Measurements from ENCODE around the gene CLEC20A. TPM values are rescaled to one million over a fixed set of nuclear protein-coding genes. Genes with fewer than 3 reads are reported as not detected.

Gene CLEC20A
- total and polyA plus RNA-seq, 2 experiments from 2014 or later: not detected

DNA sequence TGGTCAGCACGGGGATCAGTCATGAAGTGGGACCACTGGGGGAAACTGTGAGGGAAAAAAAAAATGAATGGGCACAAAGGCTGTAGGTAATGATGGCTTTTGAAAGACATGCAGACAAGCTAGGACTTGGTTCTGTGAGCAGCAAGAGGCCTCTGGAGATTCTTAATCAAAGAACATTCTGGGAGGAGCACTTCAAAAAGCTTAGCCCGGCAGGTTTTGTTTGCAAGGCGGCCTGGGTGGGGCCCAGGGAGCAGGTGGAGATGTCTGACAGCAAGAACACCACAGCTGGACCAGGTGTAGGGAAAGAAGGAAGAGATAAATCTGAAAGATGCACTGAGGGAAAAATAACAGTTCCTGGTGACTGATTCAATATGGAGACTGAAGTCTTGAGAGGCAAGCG lies 22.1 kb upstream of the CLEC20A start:
- Histone ChIP-seq H3K4me3 (no peak overlapping the region), H3K36me3 (ENCODE audit: insufficient read depth) (no peaks in the 10 kb centered on the region), H3K4me1 (ENCODE audit: insufficient read depth) (no peaks in the 10 kb centered on the region), H3K27ac (ENCODE audit: low read depth) (no peak overlapping the region), H3K9me2 (ENCODE audit: insufficient read depth) (peaks cover 2% of the 10 kb centered on the region; the same call in 1 of the 2 replicates), H3F3A (replicated peaks; ENCODE audit: low read depth) (no peaks in the 10 kb centered on the region), H3K79me2 (replicated peaks; ENCODE audit: insufficient read depth) (no peaks in the 10 kb centered on the region), H3K27me3 (ENCODE audit: insufficient read depth) (no peaks in the 10 kb centered on the region), H2AFZ (peak overlapping the region; percentile 52), H3K4me2 (no peak overlapping the region), H4K20me1 (replicated peaks; ENCODE audit: insufficient read depth) (no peaks in the 10 kb centered on the region)
- no peaks in the 10 kb centered on the region for H3K36me3 Mint-ChIP-seq (ENCODE audit: low read depth)
- ATAC-seq (no peak), DNase-seq (ENCODE audit: low spot score) (no peak)
- peaks cover 5% of the 10 kb centered on the region for H3K27me3 Mint-ChIP-seq (ENCODE audit: insufficient read depth, low read depth, poor library complexity)
- H3K4me1 Mint-ChIP-seq: no peaks in the 10 kb centered on the region
- no peaks in the 10 kb centered on the region for H3K9me3 Mint-ChIP-seq
- H3K27ac Mint-ChIP-seq: no peak overlapping the region
- no peak overlapping the region for H3K4me3 Mint-ChIP-seq
- no peak for TF ChIP-seq POLR2AphosphoS5 (IDR thresholded peaks at IDR 0.05; ENCODE audit: low read depth)
- TF ChIP-seq CREB1 (CRISPR knock-in tag; IDR thresholded peaks at IDR 0.05; ENCODE audit: low read depth): no peak
- TF ChIP-seq EZH2 (IDR thresholded peaks at IDR 0.05; ENCODE audit: low read depth, unreplicated experiment): no peak
- TF ChIP-seq, protein P1, sequence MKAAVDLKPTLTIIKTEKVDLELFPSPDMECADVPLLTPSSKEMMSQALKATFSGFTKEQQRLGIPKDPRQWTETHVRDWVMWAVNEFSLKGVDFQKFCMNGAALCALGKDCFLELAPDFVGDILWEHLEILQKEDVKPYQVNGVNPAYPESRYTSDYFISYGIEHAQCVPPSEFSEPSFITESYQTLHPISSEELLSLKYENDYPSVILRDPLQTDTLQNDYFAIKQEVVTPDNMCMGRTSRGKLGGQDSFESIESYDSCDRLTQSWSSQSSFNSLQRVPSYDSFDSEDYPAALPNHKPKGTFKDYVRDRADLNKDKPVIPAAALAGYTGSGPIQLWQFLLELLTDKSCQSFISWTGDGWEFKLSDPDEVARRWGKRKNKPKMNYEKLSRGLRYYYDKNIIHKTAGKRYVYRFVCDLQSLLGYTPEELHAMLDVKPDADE (IDR thresholded peaks at IDR 0.05): no peak
- no peak for TF ChIP-seq ZNF114 (CRISPR knock-in tag; IDR thresholded peaks at IDR 0.05)
- no peak for TF ChIP-seq JUNB (IDR thresholded peaks at IDR 0.05; ENCODE audit: unreplicated experiment)
- TF ChIP-seq, protein P2, sequence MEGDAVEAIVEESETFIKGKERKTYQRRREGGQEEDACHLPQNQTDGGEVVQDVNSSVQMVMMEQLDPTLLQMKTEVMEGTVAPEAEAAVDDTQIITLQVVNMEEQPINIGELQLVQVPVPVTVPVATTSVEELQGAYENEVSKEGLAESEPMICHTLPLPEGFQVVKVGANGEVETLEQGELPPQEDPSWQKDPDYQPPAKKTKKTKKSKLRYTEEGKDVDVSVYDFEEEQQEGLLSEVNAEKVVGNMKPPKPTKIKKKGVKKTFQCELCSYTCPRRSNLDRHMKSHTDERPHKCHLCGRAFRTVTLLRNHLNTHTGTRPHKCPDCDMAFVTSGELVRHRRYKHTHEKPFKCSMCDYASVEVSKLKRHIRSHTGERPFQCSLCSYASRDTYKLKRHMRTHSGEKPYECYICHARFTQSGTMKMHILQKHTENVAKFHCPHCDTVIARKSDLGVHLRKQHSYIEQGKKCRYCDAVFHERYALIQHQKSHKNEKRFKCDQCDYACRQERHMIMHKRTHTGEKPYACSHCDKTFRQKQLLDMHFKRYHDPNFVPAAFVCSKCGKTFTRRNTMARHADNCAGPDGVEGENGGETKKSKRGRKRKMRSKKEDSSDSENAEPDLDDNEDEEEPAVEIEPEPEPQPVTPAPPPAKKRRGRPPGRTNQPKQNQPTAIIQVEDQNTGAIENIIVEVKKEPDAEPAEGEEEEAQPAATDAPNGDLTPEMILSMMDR (conservative IDR thresholded peaks at IDR 0.05; ENCODE audit: low read depth in 2 of 2): no peak
- TF ChIP-seq EZH2phosphoT487 (IDR thresholded peaks at IDR 0.05; ENCODE audit: unreplicated experiment): no peak
- TF ChIP-seq STAT1 (IDR thresholded peaks at IDR 0.05; ENCODE audit: unreplicated experiment): no peak

DNA sequence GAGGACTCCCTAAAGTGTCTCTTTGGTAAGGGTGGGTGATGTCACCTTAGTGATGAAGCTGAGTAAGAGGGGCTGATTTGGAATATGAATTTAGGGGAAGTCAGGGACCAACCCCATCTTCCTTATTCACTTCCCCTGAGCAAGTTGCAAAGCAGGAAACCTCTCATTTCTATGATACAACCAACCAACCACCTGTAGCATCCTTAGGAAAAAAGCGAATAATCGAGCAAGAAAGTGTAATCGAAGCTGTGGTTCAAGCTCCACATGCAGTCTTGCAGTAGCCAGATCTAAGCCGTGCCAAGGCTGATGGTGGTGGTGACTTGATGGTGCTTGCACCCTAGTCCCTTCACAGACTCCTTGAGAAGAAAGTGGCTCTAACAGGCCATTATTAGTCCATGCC lies 19.3 kb upstream of the CLEC20A start:
- no peaks in the 10 kb centered on the region; the same call in 1 of the 2 replicates for H3K9me2 ChIP-seq (ENCODE audit: insufficient read depth)
- no peaks in the 10 kb centered on the region for H3K36me3 Mint-ChIP-seq (ENCODE audit: low read depth)
- no peaks in the 10 kb centered on the region for H3K4me1 Mint-ChIP-seq
- peaks cover 7% of the 10 kb centered on the region for H3K27me3 Mint-ChIP-seq (ENCODE audit: insufficient read depth, low read depth, poor library complexity)
- no peak for ATAC-seq
- H3K9me3 Mint-ChIP-seq: no peaks in the 10 kb centered on the region
- no peaks in the 10 kb centered on the region for H3K36me3 ChIP-seq (ENCODE audit: insufficient read depth)
- H3K79me2 ChIP-seq (replicated peaks; ENCODE audit: insufficient read depth): no peaks in the 10 kb centered on the region
- DNase-seq (ENCODE audit: low spot score): no peak
- H3K4me2 ChIP-seq: no peak overlapping the region
- H3K4me1 ChIP-seq (ENCODE audit: insufficient read depth): no peaks in the 10 kb centered on the region
- no peaks in the 10 kb centered on the region for H4K20me1 ChIP-seq (replicated peaks; ENCODE audit: insufficient read depth)
- H3K4me3 Mint-ChIP-seq: no peak overlapping the region
- no peak overlapping the region for H3K27ac ChIP-seq (ENCODE audit: low read depth)
- H3K27me3 ChIP-seq (ENCODE audit: insufficient read depth): no peaks in the 10 kb centered on the region
- no peak overlapping the region for H3K4me3 ChIP-seq
- no peak overlapping the region for H3K27ac Mint-ChIP-seq
- no peaks in the 10 kb centered on the region for H3F3A ChIP-seq (replicated peaks; ENCODE audit: low read depth)
- H2AFZ ChIP-seq: no peak overlapping the region
- TF ChIP-seq, protein P2 (conservative IDR thresholded peaks at IDR 0.05; ENCODE audit: low read depth in 2 of 2): no peak
- TF ChIP-seq, protein P3, sequence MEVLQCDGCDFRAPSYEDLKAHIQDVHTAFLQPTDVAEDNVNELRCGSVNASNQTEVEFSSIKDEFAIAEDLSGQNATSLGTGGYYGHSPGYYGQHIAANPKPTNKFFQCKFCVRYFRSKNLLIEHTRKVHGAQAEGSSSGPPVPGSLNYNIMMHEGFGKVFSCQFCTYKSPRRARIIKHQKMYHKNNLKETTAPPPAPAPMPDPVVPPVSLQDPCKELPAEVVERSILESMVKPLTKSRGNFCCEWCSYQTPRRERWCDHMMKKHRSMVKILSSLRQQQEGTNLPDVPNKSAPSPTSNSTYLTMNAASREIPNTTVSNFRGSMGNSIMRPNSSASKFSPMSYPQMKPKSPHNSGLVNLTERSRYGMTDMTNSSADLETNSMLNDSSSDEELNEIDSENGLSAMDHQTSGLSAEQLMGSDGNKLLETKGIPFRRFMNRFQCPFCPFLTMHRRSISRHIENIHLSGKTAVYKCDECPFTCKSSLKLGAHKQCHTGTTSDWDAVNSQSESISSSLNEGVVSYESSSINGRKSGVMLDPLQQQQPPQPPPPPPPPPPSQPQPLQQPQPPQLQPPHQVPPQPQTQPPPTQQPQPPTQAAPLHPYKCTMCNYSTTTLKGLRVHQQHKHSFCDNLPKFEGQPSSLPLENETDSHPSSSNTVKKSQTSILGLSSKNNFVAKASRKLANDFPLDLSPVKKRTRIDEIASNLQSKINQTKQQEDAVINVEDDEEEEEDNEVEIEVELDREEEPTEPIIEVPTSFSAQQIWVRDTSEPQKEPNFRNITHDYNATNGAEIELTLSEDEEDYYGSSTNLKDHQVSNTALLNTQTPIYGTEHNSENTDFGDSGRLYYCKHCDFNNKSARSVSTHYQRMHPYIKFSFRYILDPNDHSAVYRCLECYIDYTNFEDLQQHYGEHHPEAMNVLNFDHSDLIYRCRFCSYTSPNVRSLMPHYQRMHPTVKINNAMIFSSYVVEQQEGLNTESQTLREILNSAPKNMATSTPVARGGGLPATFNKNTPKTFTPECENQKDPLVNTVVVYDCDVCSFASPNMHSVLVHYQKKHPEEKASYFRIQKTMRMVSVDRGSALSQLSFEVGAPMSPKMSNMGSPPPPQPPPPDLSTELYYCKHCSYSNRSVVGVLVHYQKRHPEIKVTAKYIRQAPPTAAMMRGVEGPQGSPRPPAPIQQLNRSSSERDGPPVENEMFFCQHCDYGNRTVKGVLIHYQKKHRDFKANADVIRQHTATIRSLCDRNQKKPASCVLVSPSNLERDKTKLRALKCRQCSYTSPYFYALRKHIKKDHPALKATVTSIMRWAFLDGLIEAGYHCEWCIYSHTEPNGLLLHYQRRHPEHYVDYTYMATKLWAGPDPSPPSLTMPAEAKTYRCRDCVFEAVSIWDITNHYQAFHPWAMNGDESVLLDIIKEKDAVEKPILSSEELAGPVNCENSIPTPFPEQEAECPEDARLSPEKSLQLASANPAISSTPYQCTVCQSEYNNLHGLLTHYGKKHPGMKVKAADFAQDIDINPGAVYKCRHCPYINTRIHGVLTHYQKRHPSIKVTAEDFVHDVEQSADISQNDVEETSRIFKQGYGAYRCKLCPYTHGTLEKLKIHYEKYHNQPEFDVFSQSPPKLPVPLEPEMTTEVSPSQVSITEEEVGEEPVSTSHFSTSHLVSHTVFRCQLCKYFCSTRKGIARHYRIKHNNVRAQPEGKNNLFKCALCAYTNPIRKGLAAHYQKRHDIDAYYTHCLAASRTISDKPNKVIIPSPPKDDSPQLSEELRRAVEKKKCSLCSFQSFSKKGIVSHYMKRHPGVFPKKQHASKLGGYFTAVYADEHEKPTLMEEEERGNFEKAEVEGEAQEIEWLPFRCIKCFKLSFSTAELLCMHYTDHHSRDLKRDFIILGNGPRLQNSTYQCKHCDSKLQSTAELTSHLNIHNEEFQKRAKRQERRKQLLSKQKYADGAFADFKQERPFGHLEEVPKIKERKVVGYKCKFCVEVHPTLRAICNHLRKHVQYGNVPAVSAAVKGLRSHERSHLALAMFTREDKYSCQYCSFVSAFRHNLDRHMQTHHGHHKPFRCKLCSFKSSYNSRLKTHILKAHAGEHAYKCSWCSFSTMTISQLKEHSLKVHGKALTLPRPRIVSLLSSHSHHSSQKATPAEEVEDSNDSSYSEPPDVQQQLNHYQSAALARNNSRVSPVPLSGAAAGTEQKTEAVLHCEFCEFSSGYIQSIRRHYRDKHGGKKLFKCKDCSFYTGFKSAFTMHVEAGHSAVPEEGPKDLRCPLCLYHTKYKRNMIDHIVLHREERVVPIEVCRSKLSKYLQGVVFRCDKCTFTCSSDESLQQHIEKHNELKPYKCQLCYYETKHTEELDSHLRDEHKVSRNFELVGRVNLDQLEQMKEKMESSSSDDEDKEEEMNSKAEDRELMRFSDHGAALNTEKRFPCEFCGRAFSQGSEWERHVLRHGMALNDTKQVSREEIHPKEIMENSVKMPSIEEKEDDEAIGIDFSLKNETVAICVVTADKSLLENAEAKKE (CRISPR knock-in tag; IDR thresholded peaks at IDR 0.05): no peak
- no peak for TF ChIP-seq NANOG (IDR thresholded peaks at IDR 0.05; ENCODE audit: borderline replicate concordance)

Data from GM23338 (cell line).